ENCODE measurements around the gene NAA35.
"Not testable (repeated sequence)": the region's sequence is repeated elsewhere in the genome, so short reads cannot be mapped to it uniquely, and the experiment has no call there.

NAA35 gene

DNA sequence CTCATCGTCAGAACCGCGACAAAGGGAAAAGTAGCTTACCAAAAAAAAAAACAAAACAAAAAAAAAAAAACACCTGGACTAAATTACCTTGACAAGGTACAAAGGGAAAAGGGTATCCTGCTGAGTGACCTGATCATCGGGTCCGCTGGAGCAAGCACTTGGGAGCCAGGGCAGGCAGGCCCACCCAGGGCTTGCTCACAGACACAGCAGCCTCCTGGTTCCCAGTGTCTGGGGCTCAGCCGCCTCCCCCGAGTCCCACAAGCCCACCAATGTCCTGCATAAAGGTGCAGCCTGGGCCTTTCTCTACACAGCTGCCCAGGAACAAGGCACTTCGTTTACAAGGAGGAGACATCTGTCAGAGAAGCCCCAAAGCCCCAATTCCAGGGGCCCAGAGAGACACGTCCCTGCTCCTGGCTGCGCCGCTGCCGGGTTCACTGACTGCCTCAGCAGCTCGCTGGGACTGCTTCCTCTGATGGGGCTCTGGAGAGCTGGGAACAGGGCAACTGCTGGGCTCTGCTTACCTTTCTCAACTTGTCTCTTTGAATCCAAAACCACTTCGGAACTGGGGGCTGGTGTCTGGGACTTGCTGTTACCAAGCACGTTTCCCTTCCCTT is 95.0 kb downstream of the NAA35 start:
- no peak for DNase-seq

DNA sequence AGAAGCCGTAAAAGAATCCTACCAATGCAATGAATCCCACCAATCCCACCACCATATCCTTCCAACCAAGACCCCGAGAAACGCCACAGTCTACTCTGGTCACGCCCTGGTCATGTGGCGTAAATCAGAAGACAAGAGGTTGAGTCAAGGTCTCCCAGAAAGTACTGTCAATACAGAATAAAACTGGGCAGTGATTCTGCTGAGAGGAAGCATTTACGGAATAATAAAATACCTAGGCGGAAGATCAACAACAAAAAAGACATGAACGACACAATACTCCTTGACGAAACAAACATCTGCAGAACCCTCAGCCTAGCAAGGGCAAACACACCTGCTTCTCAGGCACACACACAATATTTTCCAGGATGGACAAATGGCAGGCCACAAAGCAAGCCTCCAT is 95.6 kb downstream of the NAA35 start:
- DNase-seq: no peak

DNA sequence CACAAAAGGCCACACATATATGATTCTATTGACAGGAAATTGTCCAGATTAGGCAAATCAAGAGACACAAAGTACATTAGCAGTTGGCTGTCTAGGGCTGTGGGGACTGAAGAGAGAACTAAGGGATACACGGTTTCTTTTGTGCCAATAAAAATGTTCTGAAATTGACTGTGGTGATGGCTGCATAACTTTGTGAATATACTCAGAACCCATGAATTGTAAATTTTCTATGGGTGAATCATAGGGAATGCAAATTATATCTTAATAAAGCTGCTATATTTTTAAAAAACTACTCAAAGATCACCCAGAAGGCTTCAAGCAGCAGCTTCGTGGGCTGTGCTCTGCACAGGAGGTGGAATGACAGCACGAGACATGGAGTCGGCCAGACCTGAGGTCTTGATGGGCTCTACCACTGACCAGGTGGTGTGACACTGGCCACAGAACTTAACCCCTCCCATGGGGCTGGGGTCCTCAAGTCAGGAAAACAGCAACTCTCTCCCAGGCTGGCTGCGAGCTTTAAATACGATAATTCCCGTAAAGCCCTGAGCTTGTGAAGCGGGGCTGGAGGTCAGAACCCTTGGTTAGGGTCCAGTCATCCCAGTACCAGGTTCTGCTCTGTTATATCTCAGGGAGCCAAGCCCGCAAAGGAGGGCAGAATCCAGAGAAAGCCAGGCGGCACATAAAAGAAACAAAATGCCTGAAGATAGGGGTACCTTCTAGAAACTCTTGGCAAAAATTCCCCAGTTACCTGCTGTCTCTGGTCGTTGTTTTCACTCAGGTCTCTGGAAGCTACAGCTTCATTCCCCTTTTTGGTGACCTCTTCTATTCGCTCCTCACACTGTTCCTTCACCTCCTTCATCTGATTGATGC is 99.3 kb downstream of the NAA35 start:
- DNase-seq: no peak

DNA sequence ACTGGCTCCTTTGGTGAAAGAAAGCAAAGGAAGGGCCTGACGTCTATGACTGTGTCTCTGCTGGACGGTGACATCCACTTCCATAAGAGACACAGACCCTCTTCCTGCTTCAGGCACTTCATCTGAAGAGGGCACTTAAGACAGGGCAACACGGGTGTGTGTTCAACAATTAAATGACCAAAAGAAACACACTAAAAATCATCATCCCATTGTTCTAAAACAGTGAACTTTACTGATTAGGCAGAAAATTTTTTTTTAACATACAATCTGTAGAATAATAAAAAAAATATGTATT is 99.9 kb downstream of the NAA35 start:
- DNase-seq: no peak

DNA sequence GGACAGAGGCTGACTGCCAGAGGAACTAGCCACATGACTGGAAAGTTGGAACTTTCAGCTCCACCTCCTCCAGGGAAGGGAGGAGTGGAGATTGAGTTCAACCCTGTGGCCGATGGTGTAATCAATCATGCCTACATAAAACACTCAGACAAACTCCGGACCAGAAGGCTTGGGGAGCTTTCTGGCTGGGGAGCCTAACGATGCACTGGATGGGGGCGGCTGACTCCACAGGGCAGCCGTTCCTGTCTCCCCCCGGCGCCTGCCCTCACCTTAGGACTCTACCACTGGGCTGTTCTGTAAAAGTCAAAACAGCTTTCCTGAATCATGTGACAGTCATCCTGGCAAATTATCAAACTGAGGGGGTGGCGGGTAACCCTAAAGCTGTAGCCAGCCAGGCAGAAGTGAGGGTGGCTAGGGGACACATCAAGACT is 100.4 kb downstream of the NAA35 start:
- no peak for DNase-seq

DNA sequence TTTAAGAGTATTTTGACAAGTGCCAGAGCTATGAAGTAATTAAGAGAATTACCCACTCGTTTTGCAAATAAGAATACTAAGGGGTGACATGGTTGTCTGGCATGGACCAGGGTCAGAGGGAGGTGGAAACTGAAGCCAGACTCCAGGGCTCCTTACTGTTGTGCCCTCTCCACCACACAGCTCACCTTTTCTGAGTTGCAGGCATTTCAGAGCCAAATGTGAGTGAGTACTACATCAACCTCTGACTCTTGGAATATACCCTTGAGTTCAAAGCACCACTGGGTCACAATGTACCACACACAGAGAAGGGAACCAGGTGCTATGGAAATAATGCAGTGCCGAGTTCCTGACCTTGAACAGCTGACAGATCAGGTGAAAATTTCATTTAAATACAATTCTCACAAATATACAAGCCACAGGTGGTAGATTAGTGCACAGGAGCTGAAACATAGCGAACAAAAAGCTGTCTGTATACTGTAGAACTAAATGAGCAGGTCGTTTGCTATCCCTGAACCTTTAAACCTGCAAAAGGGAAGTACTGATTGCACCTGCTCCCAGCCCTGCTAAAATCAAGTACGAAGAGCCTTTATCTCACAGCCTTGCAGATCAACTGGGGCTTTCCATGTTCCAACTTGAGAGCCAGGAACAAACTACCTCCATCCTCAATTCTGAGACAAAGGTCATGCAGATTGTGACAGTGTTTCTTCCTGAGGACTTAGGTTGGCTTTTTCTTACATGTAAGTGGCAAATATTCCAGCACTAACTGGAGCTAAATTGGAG is 101.4 kb downstream of the NAA35 start:
- DNase-seq: no peak

DNA sequence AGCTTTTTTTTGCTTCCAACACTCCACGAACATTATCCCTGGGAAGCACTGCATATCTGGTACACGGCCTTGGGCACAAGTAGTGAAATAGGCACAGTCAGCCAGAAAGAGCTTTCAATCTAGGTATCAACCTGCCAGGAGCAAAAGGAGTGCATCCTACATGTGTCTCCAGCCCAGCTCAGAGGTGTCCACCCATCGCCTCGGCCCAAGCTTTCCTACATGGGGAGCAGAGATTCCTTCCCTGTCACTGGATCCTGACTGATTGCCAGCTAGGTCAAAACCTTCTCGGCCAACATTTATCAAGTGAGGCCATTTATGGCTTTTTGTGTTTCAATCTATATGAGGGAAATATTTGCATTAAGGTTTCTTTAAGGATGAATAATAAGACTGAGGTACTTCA is 102.6 kb downstream of the NAA35 start:
- DNase-seq: no peak

DNA sequence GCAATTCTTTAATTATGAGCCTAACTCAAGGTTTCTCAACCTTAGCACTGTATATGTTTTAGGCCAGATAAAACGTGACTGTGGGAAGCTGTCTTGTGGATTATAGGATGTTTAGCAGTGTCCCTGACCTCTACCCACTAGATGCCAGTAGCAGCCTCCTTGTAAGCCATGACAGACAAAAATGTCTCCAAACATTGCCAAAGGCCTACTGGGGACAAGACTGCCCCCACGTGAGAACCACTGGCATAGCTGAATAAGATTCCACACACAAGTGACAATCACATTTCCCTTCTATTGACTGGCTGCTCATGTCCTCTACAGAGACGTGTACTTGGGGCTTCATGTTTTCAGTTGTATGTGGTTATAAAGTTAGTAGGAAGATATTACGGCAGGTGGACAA is 103.1 kb downstream of the NAA35 start:
- no peak for DNase-seq

DNA sequence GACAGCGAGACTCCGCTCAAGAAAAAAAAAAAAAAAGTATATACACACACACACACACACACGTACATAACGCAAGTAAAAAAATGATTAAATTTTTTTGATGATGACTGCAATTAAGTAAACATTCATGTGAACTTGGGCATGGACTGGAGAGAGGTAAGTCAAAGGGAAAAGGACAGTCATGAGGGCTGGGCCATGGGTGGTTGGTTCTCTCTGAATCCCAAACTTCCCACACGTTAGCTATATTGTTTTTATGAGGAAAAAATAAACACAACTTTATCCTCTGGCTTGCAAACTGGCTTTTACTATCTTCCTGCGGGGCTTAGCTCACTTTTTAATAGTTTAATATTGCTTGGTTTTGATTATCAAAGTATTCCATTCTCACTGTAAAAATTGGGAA is 104.7 kb downstream of the NAA35 start:
- DNase-seq: no peak

DNA sequence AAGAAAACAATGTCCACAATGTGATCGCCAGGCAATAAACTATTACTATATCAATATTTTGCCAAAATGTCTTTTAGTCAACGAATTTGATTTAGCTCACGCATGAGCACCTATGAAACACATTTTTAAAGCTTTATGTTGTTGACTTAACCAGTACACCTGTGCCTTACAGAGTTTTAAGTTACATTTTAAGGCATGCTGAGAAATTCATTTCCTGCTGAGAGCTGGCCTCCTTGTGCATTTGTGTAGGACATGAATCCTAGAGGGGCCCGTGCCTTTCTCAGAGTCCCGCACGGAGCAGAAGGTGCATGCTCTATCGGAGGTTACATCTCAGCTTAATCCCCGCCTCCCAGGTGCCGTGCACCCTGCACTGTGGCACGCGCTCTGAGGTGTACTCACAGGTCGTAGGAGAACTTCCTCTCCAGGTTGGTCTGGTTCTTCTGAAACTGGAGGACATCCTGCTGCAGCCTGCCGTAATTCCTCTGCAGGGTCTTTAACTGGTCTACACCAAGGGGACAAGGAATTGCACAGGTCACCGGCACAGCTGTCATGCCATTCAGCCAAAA is 105.2 kb downstream of the NAA35 start:
- DNase-seq: no peak

DNA sequence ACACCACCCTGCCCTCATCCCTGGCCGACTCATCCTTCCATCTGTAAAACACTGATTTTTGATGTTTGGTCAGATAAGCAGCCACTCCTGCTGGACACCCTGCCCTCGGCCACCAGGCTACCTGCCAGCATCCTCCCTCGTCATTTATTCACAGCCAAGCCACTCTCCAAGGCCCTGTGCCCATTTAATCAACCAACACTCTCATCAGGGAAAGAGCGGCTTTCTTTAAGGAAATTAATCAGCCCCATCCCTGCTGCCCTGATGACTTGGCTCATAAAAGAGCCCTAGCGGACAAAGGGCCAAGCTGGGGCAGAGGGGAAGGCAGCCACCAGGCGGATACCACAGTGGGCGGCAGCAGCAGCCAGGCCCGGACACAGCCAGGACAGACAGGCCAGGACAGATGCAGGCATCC is 106.0 kb downstream of the NAA35 start:
- DNase-seq: no peak

DNA sequence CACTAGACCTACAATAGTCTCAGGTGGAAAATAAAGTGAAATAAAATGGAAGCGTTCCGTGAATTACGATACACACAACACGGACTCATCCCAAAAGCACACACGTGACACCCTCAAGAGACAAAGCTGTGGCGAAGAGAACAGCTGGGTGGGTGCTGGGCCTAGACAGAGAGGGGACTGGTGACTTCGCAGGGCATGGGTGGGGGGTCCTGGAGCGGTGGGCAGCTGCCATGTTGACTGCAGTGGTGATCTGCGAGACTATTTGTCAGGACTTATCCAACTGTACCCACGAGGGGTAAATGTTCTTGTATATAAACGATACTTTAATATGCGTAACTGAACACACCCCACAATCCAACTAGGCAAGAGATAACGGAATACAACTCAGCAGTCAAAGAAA is 106.4 kb downstream of the NAA35 start:
- no peak for DNase-seq

DNA sequence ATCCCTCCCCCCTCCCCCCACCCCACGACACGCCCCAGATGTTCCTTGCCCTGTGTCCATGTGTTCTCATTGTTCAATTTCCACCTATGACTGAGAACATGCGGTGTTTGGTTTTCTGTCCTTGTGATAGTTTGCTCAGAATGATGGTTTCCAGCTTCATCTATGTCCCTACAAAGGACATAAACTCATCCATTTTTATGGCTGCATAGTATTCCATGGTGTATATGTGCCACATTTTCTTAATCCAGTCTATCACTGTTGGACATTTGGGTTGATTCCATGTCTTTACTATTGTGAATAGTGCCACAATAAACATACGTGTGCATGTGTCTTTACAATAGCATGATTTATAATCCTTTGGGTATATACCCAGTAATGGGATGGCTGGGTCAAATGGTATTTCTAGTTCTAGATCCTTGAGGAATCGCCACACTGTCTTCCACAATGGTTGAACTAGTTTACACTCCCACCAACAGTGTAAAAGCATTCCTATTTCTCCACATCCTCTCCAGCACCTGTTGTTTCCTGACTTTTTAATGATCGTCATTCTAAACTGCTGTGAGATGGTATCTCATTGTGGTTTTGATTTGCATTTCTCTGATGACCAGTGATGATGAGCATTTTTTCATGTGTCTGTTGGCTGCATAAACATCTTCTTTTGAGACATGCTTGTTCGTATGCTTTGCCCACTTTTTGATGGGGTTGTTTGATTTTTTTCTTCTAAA is 107.2 kb downstream of the NAA35 start:
- not testable (repeated sequence) for DNase-seq

DNA sequence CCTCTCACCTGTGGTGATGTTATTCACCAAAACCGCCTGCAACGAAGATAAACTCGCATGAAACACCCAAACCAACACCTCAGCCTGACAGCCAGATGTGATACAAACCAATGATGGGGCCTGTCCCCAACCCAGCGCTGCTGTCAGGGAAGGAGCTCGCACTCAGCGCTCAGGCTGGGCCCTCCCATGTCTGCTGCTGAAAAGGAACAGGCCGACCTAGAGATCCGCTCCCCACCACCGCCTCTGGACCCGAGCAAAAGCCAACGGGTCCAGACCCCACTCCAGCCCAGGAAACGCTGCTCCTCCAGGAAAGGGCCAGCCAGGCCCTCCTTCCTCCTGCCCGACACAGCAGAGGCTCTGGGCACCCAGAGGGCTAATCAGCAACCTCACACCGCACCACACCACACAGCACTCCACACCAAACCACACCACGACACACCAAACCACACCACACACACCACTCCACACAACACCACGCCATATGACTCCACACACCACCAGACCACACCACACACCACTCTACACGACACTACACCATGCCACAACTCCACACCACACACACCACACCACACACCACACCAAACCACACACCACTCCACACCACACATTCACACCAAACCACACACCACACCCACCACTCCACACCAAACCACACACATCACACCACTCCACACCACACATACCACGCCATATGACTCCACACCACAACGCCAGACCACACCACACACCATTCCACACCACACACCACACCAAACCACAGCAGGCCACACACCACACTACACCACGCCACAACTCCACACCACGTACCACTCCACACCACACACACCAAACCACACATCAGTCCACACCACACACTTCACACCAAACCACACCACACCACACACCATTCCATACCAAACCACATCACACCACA is 111.9 kb downstream of the NAA35 start:
- no peak for DNase-seq

DNA sequence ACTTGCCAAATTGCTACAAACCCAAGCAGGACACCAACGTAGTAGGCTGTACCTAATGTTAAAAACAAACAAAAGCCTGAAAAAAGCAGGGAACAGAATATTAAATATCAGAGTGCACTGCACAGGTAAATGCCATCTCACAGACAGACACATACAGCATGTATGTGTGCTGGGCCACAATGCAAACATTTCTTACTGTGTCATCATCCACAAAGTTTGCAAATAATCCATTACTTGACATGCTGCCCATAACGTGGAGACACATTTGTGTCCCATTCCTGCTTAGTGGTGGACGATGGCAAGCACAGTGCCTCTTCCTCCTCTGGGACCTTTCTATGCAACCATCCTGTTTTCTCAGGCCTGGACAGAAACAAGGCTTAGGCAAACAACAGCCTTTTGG is 113.7 kb downstream of the NAA35 start:
- DNase-seq: no peak

DNA sequence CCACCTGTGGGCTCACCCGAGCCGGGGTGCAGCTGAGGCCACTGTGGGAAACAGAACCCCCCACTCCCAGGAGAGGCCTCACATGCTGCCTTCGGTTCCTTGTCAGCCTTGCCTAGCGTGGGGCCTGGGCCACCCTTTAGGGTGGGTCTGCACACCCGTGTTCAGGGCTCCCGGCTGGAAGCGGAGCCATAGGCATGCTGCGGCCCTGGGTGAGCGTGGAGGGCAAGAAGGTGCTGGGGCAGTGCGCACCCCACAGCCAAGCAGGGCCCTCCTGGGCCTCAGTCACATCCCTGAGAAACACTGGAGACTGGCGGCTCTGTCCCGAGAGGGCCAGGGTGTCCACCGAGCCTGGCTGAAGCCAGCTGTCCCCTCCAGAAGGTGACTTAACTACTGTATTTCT is 116.5 kb downstream of the NAA35 start:
- no peak for DNase-seq

DNA sequence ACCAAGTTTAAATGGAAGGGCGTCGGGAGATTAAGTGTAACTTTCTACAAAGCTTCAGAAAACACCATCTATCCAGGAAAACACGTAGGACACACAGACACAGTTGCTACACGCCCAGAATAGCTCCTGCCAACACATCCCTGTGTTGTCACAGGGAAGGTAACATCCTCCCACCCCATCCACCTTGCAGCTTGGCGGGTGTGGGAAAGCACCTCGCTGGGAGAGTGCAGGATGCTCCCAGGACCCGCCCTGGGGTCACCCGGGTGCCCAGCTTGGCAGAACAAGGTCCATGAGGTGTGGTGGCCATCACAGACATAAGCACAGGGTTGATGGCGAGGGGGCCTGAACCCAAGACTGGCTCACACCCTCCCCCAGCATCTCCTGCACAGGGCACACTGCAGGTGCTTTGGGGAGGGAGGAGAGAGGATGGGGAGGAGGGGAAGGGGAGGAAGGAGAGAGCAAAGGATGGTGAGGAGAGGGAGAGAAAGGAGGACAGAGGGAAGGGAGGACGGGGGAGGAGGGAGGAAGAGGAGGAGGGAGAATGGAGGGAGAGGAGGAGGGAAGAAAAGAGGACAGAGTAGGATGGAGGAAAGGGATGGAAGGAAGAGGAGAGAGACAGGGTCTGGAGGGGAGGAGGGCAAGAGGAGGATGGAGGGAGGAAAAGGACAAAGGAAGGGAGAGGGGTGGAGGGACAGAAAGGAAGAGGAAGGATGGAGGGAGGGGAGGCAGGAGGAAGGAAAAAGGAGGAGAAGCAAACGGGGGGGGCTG is 121.2 kb downstream of the NAA35 start:
- no peak for DNase-seq

DNA sequence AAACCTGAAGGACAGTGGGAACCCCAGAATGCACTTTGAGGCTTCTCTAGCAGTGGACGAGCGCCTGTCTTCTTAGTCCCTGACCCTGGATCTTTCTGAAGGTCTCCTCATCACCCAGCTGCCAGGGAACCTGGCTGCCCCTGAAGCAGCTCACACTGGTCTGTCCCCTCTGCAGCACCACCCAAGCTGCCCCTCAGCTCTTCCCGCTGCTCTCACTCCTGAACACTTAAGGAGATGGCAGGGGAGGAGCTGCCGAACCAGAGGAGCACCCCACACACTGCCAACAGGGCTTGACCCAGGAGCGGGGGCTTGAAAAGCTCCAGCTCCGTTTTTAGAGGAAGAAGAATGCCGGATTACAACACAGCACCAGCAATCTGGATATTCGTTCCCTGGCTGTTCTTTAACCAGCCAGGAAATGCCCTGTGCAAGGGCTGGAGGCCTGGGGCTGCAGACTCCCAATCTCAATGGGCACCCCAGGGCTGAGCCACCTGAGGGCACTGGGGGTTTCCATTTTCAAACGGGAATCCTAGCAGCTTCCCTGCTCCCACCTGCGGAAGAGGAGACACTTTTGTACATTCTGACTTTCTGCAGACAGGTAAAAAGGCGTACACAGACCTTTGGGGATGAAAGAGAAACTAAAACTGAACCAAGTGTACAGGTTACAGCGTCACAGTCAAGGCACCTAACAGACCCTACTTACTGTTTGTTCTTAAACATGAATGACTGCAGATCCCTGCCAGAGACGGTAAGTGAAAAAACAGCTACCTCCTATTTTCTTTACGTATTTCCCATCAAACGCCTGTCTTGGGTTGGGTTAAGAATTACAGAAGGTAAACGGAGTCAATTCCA is 122.1 kb downstream of the NAA35 start:
- DNase-seq: no peak

DNA sequence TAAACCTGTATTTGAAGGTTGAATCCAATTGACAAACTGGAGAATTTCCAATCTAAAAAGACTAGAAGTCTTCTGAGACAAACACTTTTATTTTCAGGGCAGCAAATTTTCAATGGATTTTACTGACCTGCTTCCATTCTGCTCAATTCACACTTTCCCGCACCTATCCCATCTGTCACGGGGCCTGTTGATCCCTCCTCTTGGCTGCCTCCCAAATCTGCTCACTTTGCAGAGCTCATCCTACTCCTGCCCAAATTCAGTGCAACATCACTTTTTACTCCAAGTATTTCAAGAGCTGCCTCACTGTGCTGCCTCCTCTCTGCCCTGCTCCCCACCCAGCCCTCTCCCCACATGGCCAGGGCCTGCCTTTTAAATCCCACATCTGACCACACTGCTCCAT is 123.3 kb downstream of the NAA35 start:
- DNase-seq: no peak

DNA sequence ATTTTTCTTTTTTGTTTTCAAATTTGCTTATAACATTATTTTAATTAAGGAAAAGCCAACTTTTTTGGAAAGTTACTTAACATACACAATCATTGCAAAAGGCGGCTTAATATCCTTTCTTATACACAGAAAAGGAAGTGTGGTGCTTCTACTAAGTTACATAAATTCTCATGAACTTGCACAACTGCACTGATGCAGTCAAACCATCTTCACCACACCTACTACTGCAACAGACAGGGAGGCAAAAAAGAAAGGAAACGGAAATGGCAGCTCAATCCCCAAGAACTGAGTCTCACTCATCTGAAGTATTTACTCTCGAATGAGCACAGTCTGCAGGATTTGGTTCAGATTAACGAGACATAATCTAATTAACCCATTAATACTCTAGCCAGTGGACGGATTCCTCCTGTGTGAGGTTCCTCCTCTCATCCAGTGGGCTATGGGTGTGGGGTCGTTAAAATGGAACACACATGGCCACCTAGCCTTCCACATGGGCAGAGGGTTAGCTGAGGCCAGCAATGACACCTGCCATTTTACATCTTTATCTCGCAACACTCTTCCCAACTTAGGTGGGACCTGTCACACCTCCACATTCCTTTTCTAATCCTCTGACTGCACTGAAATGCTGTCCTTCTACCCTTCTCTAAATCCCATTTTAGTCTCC is 128.4 kb downstream of the NAA35 start:
- no peak for DNase-seq
